ENCODE data around the gene SMIM23.

- TF ChIP-seq POLR2A (IDR thresholded peaks at IDR 0.05; ENCODE audit: low read depth, low read length) = no peak
- no peak for TF ChIP-seq RAD21 (IDR thresholded peaks at IDR 0.05; ENCODE audit: low read length)
- TF ChIP-seq CTCF (conservative IDR thresholded peaks at IDR 0.05; ENCODE audit: low read depth, low read length) = no peak
- no peak for TF ChIP-seq RFX5 (IDR thresholded peaks at IDR 0.05; ENCODE audit: low read depth, low read length)
- no peak for TF ChIP-seq MAFK (IDR thresholded peaks at IDR 0.05; ENCODE audit: low read depth, low read length)
These were observed 25.8 kb upstream of the SMIM23 start for GRCh38 chr5:171759777-171760176.
